Caco-2 (cell line): ENCODE data around the gene RAB37. TPM values are rescaled to one million over a fixed set of nuclear protein-coding genes. Genes with fewer than 3 reads are reported as not detected.

Experiments
- BruUV-seq: library from RNA; stranded (reverse); fragments of 400-500 nt; replicated peaks from 2 replicates; lab custom pipeline; 2021; lab: Mats Ljungman, UMichigan
- CTCF ChIA-PET: fragments of 300-600 bp; sonication (Branson Sonifier 250); formaldehyde crosslinking; loops from one replicate; lab custom pipeline; 2022; ENCODE audit warnings: antibody characterized with exemption; lab: Charles Lee
- POLR2A ChIA-PET: fragments of 300-600 bp; sonication (Branson Sonifier 250); formaldehyde crosslinking; loops from one replicate; lab custom pipeline; 2022; ENCODE audit warnings: antibody characterized with exemption; lab: Charles Lee
- DNase-seq, 2 experiments: peaks; one replicate each; pipeline versions ENCODE4 v3.0.0 to v3.0.0-alpha.2; 2020 to 2022
- H3K27me3 ChIP-seq: replicated peaks from 2 replicates; pipeline ENCODE4 v1.6.0; 2011; ENCODE audit warnings: low read length; ENCODE audit not compliant: control insufficient read depth, insufficient read depth
- H3K36me3 ChIP-seq: 2 replicates; pipeline ENCODE4 v1.5.1; 2011; ENCODE audit warnings: low read length; ENCODE audit not compliant: control insufficient read depth, insufficient read depth
- H3K4me1 ChIP-seq: fragments of 250-450 bp; sonication (Bioruptor Pico); 2 replicates; pipeline ENCODE4 v1.5.1; 2020; ENCODE audit warnings: mild to moderate bottlenecking
- H3K4me3 ChIP-seq: 2 replicates; pipeline ENCODE4 v1.5.1; 2011; ENCODE audit warnings: low read depth, mild to moderate bottlenecking, control low read depth, low read length
- H3K9me3 ChIP-seq: fragments of 250-450 bp; sonication (Bioruptor Pico); 2 replicates; pipeline ENCODE4 v1.5.1; 2020; ENCODE audit warnings: mild to moderate bottlenecking, moderate library complexity
- H3K27ac Mint-ChIP-seq: one replicate; pipeline ENCODE4 v1.8.0; 2022; ENCODE audit warnings: mixed read lengths; ENCODE audit not compliant: unreplicated experiment
- H3K27me3 Mint-ChIP-seq: one replicate; pipeline ENCODE4 v1.8.0; 2022; ENCODE audit warnings: mixed read lengths; ENCODE audit not compliant: insufficient read depth, unreplicated experiment
- H3K36me3 Mint-ChIP-seq: one replicate; pipeline ENCODE4 v1.8.0; 2022; ENCODE audit warnings: mild to moderate bottlenecking, mixed read lengths; ENCODE audit not compliant: insufficient read depth, unreplicated experiment
- H3K4me1 Mint-ChIP-seq: one replicate; pipeline ENCODE4 v1.8.0; 2022; ENCODE audit warnings: low read depth, mixed read lengths; ENCODE audit not compliant: unreplicated experiment
- H3K4me3 Mint-ChIP-seq: one replicate; pipeline ENCODE4 v1.8.0; 2022; ENCODE audit warnings: mild to moderate bottlenecking, moderate library complexity, mixed read lengths; ENCODE audit not compliant: unreplicated experiment
- H3K9me3 Mint-ChIP-seq: one replicate; pipeline ENCODE4 v1.8.0; 2022; ENCODE audit warnings: mixed read lengths; ENCODE audit not compliant: unreplicated experiment
- intact Hi-C: fragments of 100-400 bp; cut with micrococcal nuclease; formaldehyde crosslinking; loops from one replicate; pipeline ENCODE4 v1.10.0; 2022; ENCODE audit not compliant: unreplicated experiment
- total RNA-seq: library from RNA; stranded (reverse); gene quantifications from 2 replicates; pipeline ENCODE4 v1.2.3, GENCODE V29; 2022
- TF ChIP-seq, protein P1 (sequence below), 2 experiments: fragments of 200-600 bp in 1 of 2; IDR thresholded peaks; 1 replicate in 1 of 2; 2 replicates in 1 of 2; pipeline versions ENCODE4 v1.5.1 to v1.8.0; 2011 to 2022; ENCODE audit warnings: antibody characterized with exemption in 1 of 2, control low read depth in 1 of 2, inconsistent platforms in 1 of 2, low read depth in 1 of 2, low read length in 1 of 2, mild to moderate bottlenecking in 1 of 2, moderate library complexity in 1 of 2; ENCODE audit not compliant: insufficient read depth in 1 of 2, severe bottlenecking in 1 of 2, unreplicated experiment in 1 of 2

The RAB37 gene
- total RNA-seq, 1 experiment from 2014 or later = 12.3 TPM

DNA sequence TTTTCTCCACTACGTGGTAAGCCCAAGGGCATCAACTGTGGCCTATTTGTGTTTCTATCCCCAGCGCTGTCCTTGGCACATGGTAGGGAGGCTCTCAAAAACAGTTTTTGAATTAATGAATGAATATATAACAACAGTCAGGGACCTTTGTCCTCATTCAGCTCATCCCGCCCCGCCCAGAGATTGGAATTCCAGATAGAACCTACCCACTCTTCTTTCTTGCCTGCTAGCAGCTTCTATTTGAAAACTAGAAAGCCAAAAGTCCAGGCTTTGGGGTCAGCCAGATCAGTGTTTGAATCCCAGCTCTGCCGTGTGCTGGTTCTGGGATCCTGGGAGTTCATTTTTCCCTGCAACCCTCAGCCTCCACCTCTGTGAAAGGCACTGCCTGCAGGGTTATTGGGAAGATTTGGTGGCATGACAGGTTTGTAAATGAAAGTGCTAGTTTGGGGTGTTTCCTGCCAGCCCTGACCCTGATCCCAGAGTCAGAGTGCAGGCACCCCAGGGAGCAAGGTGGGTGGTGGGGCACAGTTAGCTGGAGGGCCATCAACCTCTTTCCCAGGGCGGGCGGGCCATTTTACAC, 15.9 kb downstream of the RAB37 start:
- Histone ChIP-seq H3K4me1 (peaks cover 40% of the 10 kb centered on the region), H3K4me3 (no peak overlapping the region), H3K27me3 (no peaks in the 10 kb centered on the region), H3K36me3 (peaks cover 8% of the 10 kb centered on the region), H3K9me3 (no peaks in the 10 kb centered on the region)
- no peaks in the 10 kb centered on the region for H3K27me3 Mint-ChIP-seq
- H3K27ac Mint-ChIP-seq = peak overlapping the region; percentile 88
- no TSS peak for BruUV-seq
- peak overlapping the region; percentile 46 for H3K4me3 Mint-ChIP-seq
- H3K4me1 Mint-ChIP-seq = peaks cover 42% of the 10 kb centered on the region
- intact Hi-C loops = no loop called here
- peaks cover 10% of the 10 kb centered on the region for H3K9me3 Mint-ChIP-seq
- POLR2A ChIA-PET = interaction anchor here (0.5 to 0.6 kb wide), 2 partner anchors 98 to 181 kb away, joined by 7 to 13 read pairs; no protein-coding TSS in a partner anchor
- TF ChIP-seq, protein P1, sequence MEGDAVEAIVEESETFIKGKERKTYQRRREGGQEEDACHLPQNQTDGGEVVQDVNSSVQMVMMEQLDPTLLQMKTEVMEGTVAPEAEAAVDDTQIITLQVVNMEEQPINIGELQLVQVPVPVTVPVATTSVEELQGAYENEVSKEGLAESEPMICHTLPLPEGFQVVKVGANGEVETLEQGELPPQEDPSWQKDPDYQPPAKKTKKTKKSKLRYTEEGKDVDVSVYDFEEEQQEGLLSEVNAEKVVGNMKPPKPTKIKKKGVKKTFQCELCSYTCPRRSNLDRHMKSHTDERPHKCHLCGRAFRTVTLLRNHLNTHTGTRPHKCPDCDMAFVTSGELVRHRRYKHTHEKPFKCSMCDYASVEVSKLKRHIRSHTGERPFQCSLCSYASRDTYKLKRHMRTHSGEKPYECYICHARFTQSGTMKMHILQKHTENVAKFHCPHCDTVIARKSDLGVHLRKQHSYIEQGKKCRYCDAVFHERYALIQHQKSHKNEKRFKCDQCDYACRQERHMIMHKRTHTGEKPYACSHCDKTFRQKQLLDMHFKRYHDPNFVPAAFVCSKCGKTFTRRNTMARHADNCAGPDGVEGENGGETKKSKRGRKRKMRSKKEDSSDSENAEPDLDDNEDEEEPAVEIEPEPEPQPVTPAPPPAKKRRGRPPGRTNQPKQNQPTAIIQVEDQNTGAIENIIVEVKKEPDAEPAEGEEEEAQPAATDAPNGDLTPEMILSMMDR (IDR thresholded peaks at IDR 0.05; ENCODE audit: insufficient read depth in 1 of 2, low read depth in 1 of 2, low read length in 1 of 2, severe bottlenecking in 1 of 2, unreplicated experiment in 1 of 2) = no peak
- H3K36me3 Mint-ChIP-seq = peaks cover 59% of the 10 kb centered on the region
- DNase-seq = no peak
- CTCF ChIA-PET = interaction anchor here (0.9 kb wide), 1 partner anchor 96 kb away, joined by 3 read pairs; no protein-coding TSS in a partner anchor

DNA sequence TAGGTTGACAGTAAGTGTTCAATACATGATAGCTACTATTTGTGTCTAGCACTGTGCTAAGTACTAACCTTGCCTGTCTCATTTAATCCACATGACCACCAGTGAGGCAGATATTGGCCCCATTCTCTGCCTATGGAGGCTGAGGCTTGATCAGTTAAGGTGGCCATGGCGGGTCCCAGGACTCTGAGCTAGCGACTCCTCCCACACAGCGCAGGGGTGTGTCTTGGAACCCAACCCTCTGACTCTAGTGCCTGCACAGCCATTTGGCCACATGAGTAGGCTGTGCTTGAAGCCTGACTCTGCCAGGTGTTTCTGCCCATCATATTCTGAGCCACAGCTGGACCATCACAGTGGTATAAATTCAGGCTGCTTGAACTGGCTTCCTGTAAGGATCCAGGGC, 17.8 kb downstream of the RAB37 start:
- BruUV-seq = no TSS peak
- no peak overlapping the region for H3K4me3 ChIP-seq
- no peaks in the 10 kb centered on the region for H3K27me3 Mint-ChIP-seq
- TF ChIP-seq, protein P1 (IDR thresholded peaks at IDR 0.05; ENCODE audit: insufficient read depth in 1 of 2, low read depth in 1 of 2, low read length in 1 of 2, severe bottlenecking in 1 of 2, unreplicated experiment in 1 of 2) = no peak
- ChIA-PET CTCF (no interaction called here), POLR2A (interaction anchor here (0.7 kb wide), 1 partner anchor 92 kb away, joined by 3 read pairs; no protein-coding TSS in a partner anchor)
- H3K27me3 ChIP-seq = no peaks in the 10 kb centered on the region
- no peaks in the 10 kb centered on the region for H3K9me3 ChIP-seq
- intact Hi-C loops = no loop called here
- H3K4me3 Mint-ChIP-seq = no peak overlapping the region
- peak overlapping the region; percentile 25 for H3K27ac Mint-ChIP-seq
- peaks cover 60% of the 10 kb centered on the region for H3K36me3 Mint-ChIP-seq
- peaks cover 57% of the 10 kb centered on the region for H3K4me1 Mint-ChIP-seq
- DNase-seq = no peak
- peaks cover 10% of the 10 kb centered on the region for H3K9me3 Mint-ChIP-seq
- peaks cover 5% of the 10 kb centered on the region for H3K36me3 ChIP-seq
- peaks cover 58% of the 10 kb centered on the region for H3K4me1 ChIP-seq

DNA sequence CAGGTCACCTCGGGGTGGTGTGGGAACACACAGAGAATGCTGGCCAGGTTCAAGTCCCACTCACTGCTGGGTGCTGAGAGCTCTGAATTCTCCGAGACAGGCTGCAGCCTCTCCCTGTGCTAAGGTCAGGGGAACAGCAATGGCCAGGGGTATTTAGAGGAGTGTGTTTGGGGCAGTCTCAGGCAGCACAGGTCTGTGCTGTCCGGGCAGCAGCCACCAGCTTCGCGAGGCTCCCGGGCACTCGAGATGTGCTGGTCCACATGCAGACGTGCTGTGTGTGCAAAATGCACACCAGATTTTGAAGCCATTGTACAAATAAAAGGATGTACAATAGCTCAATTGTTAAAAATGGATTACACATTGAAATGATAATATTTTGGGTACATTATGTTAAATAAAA, 18.5 kb downstream of the RAB37 start:
- Mint-ChIP-seq H3K4me3 (no peak overlapping the region), H3K27me3 (no peaks in the 10 kb centered on the region), H3K9me3 (peaks cover 10% of the 10 kb centered on the region), H3K36me3 (peaks cover 58% of the 10 kb centered on the region), H3K27ac (no peak overlapping the region), H3K4me1 (peaks cover 56% of the 10 kb centered on the region)
- CTCF ChIA-PET = no interaction called here
- POLR2A ChIA-PET = no interaction called here
- no peaks in the 10 kb centered on the region for H3K9me3 ChIP-seq
- H3K36me3 ChIP-seq = peaks cover 4% of the 10 kb centered on the region
- BruUV-seq = no TSS peak
- no peak overlapping the region for H3K4me3 ChIP-seq
- TF ChIP-seq, protein P1 (IDR thresholded peaks at IDR 0.05; ENCODE audit: insufficient read depth in 1 of 2, low read depth in 1 of 2, low read length in 1 of 2, severe bottlenecking in 1 of 2, unreplicated experiment in 1 of 2) = no peak
- H3K4me1 ChIP-seq = peaks cover 65% of the 10 kb centered on the region
- H3K27me3 ChIP-seq = no peaks in the 10 kb centered on the region
- DNase-seq = no peak
- intact Hi-C loops = no loop called here
